HepG2 (cell line): Measurements from ENCODE around the gene POLR3GL. TPM values are rescaled to one million over a fixed set of nuclear protein-coding genes. Genes with fewer than 3 reads are reported as not detected.

Experiments
- ATAC-seq: fragments of 200-7000 bp; cut with Tn5 transposase; 3 replicates; pipeline ENCODE4 v1.9.1; 2020; ENCODE audit warnings: mild to moderate bottlenecking, moderate library complexity
- BruUV-seq: library from RNA; stranded (reverse); fragments of 400-500 nt; replicated peaks from 2 replicates; lab custom pipeline; 2021; lab: Mats Ljungman, UMichigan
- CTCF ChIA-PET: fragments of 300-600 bp; formaldehyde crosslinking; extraction: SDS; loops from one replicate; lab custom pipeline; 2021; ENCODE audit warnings: low total read pairs, inconsistent platforms, low intra/inter-chr PET ratio; lab: Yijun Ruan, JAX
- POLR2A ChIA-PET: fragments of 350-600 bp; sonication (Branson Sonifier 250); formaldehyde crosslinking; loops from one replicate; lab custom pipeline; 2020; ENCODE audit warnings: antibody characterized with exemption, inconsistent platforms; lab: Yijun Ruan, JAX
- DNase-seq: peaks from one replicate; pipeline ENCODE4 v3.0.0-alpha.2; 2015; ENCODE audit warnings: low spot score
- FAIRE-seq: peaks from 3 replicates; lab custom pipeline; 2011; peaks lifted over from hg19 to GRCh38; lab: Jason Lieb, UNC
- H2AFZ ChIP-seq: one replicate; pipeline ENCODE4 v1.6.1; 2011; ENCODE audit warnings: low read length, inconsistent platforms
- H3K27ac ChIP-seq: fragments of 300-600 bp; 3 replicates; pipeline ENCODE4 v1.8.0; 2011; ENCODE audit warnings: mixed run types, mild to moderate bottlenecking, mixed read lengths, low read length, inconsistent platforms; ENCODE audit not compliant: insufficient read depth; ENCODE audit errors: extremely low read length
- H3K27me3 ChIP-seq, 2 experiments: fragments of 200-600 bp in 1 of 2; 2 replicates in 1 of 2; 3 replicates in 1 of 2; pipeline versions ENCODE4 v1.6.0 to v1.8.0; 2011; ENCODE audit warnings: low read length in 2 of 2, mild to moderate bottlenecking in 2 of 2, moderate library complexity in 2 of 2, inconsistent platforms in 1 of 2; ENCODE audit not compliant: insufficient read depth in 2 of 2, control insufficient read depth in 1 of 2
- H3K36me3 ChIP-seq, 2 experiments: fragments of 200-600 bp in 1 of 2; replicated peaks in 1 of 2; 2 replicates in 1 of 2; 3 replicates in 1 of 2; pipeline versions ENCODE4 v1.5.1 to v1.8.0; 2011; ENCODE audit warnings: low read length in 2 of 2, inconsistent platforms in 1 of 2; ENCODE audit not compliant: insufficient read depth in 2 of 2, control insufficient read depth in 1 of 2
- H3K4me1 ChIP-seq: 2 replicates; pipeline ENCODE4 v1.5.1; 2012; ENCODE audit warnings: low read length, inconsistent platforms; ENCODE audit not compliant: insufficient read depth
- H3K4me2 ChIP-seq: 2 replicates; pipeline ENCODE4 v1.6.0; 2011; ENCODE audit warnings: low read depth, low read length, inconsistent platforms
- H3K4me3 ChIP-seq, 3 experiments: fragments of 200-600 bp in 1 of 3; sonication (generic), shearing (Covaris generic) in 1 of 3; replicated peaks in 1 of 3; 2 replicates each; pipeline ENCODE4 v1.5.1; 2011 to 2016; ENCODE audit warnings: low read length in 3 of 3, inconsistent platforms in 2 of 3, low read depth in 2 of 3, mild to moderate bottlenecking in 2 of 3, control low read depth in 1 of 3, mixed read lengths in 1 of 3; ENCODE audit not compliant: insufficient read depth in 1 of 3
- H3K79me2 ChIP-seq: one replicate; pipeline ENCODE4 v1.6.1; 2011; ENCODE audit warnings: low read length, inconsistent platforms; ENCODE audit not compliant: insufficient read depth
- H3K9ac ChIP-seq: 2 replicates; pipeline ENCODE4 v1.6.0; 2011; ENCODE audit warnings: mild to moderate bottlenecking, low read depth, low read length, inconsistent platforms; ENCODE audit not compliant: insufficient read depth
- H3K9me3 ChIP-seq: 2 replicates; pipeline ENCODE4 v1.5.1; 2012; ENCODE audit warnings: mild to moderate bottlenecking, low read length
- H4K20me1 ChIP-seq: 2 replicates; pipeline ENCODE4 v1.6.0; 2011; ENCODE audit warnings: inconsistent platforms, mild to moderate bottlenecking, low read length, moderate library complexity; ENCODE audit not compliant: insufficient read depth
- FOSL2 ChIP-seq: sonication (generic); formaldehyde crosslinking; IDR thresholded peaks from 2 replicates; pipeline ENCODE4 v1.4.0; 2020; ENCODE audit warnings: missing genetic modification reagents
- ZNF124 ChIP-seq: sonication (generic); formaldehyde crosslinking; IDR thresholded peaks from 2 replicates; pipeline ENCODE4 v1.4.0; 2020; ENCODE audit warnings: missing genetic modification reagents
- ZNF362 ChIP-seq: sonication (generic); formaldehyde crosslinking; IDR thresholded peaks from 2 replicates; pipeline ENCODE4 v1.4.0; 2020; ENCODE audit warnings: missing genetic modification reagents, mild to moderate bottlenecking, borderline replicate concordance
- ZNF543 ChIP-seq: sonication (generic); formaldehyde crosslinking; IDR thresholded peaks from 2 replicates; pipeline ENCODE4 v1.4.0; 2020; ENCODE audit warnings: mild to moderate bottlenecking, missing genetic modification reagents
- WGBS: methylation state at CpG from one replicate; pipeline ENCODE4 v1.1.6; 2017; ENCODE audit warnings: low lambda C conversion rate; 5-methylcytosine and 5-hydroxymethylcytosine counted together
- in situ Hi-C: cut with HindIII; loops from 2 replicates; pipeline ENCODE4 v1.10.0; 2017; ENCODE audit warnings: low pct_unique_long_range_greater_than_20kb; ENCODE audit not compliant: extremely low pct_ligation_motif_present
- intact Hi-C: fragments of 100-400 bp; cut with micrococcal nuclease; formaldehyde crosslinking; loops from one replicate; pipeline ENCODE4 v1.10.0; 2022; ENCODE audit not compliant: unreplicated experiment
- polyA plus RNA-seq, 8 experiments: library from polyadenylated mRNA; depleted of rRNA in 3 of 8; stranded (reverse) in 7 of 8; unstranded in 1 of 8; fragments of >200 nt; fragmentation: Illumina TruSeq in 4 of 8; extraction: Trizol in 4 of 8; gene quantifications; 2 replicates each; pipeline versions ENCODE4 v1.2.1 to v1.2.3, GENCODE V29; 2011 to 2016; ENCODE audit warnings: low read depth in 4 of 8, missing spikeins in 1 of 8, mixed read lengths in 1 of 8; ENCODE audit not compliant: insufficient read depth in 1 of 8
- total RNA-seq, 5 experiments: library from RNA; depleted of rRNA; stranded (reverse); fragments of >200 nt; fragmentation: Illumina TruSeq; extraction: Trizol; gene quantifications; 2 replicates each; pipeline ENCODE4 v1.2.3, GENCODE V29; 2016; ENCODE audit warnings: low read depth in 1 of 5
- TF ChIP-seq, protein P1 (sequence below), 2 experiments: sonication (generic) in 1 of 2; formaldehyde crosslinking in 1 of 2; IDR thresholded peaks; 2 replicates each; pipeline versions ENCODE4 v1.6.1 to v1.9.0; 2014 to 2022; ENCODE audit warnings: antibody characterized with exemption in 1 of 2, borderline replicate concordance in 1 of 2, inconsistent platforms in 1 of 2, low read depth in 1 of 2, missing genetic modification reagents in 1 of 2
- TF ChIP-seq, protein P2 (sequence below): sonication (generic); formaldehyde crosslinking; IDR thresholded peaks from 2 replicates; pipeline ENCODE4 v1.4.0; 2020; ENCODE audit warnings: missing genetic modification reagents

The POLR3GL gene
- total and polyA plus RNA-seq, 2 of the 13 experiments (the other 11 are each of a cell fraction or from before 2014, with no cell fraction given) = 11.5 to 12.4 TPM

DNA sequence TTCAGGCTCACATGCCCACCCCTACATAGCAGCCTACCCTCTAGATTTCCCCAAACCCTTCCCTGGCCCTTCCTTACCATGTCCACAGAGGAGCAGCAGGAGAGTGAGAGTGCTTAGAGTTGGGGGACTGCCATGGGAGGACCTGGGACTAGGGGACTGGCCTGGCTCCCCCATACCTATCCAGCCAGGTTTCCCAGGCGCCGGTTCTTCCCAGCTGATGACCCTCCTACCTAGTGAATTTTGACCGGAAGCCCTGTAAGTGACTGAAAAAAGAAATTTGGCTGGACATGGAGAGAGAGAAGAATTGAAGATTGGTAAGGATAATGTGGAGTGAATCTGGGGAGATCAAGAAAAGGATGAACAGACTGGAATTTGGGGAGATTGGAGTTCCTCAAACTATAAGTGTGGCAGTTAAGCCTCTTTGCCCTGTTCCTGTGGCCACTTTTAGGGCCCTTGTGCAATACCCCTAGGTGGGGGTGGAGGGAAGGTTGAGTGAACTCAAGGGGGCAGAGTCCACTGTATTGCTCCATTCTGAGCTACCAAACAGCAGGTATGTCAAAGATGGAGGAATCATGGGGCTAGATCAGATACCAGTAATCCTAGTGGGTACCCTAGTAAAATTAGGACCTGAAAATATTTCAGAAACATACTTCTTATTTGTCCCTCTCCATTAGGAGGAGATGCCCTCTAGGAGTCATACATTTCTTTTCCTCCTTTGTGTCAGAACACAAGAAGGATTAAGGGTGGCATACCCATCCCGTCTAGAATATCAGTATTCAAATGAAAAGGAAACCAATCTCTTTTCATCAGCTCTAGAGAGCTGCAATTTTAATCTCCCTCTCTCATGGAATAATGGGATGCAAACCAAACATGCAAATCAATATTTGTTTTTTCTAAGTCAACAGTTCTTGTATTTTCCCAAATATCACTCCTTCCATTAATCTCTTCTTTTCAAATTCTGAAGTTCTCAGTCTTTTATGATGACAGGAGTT is 55.9 kb downstream of the POLR3GL start (continued):
- TF ChIP-seq, protein P1, sequence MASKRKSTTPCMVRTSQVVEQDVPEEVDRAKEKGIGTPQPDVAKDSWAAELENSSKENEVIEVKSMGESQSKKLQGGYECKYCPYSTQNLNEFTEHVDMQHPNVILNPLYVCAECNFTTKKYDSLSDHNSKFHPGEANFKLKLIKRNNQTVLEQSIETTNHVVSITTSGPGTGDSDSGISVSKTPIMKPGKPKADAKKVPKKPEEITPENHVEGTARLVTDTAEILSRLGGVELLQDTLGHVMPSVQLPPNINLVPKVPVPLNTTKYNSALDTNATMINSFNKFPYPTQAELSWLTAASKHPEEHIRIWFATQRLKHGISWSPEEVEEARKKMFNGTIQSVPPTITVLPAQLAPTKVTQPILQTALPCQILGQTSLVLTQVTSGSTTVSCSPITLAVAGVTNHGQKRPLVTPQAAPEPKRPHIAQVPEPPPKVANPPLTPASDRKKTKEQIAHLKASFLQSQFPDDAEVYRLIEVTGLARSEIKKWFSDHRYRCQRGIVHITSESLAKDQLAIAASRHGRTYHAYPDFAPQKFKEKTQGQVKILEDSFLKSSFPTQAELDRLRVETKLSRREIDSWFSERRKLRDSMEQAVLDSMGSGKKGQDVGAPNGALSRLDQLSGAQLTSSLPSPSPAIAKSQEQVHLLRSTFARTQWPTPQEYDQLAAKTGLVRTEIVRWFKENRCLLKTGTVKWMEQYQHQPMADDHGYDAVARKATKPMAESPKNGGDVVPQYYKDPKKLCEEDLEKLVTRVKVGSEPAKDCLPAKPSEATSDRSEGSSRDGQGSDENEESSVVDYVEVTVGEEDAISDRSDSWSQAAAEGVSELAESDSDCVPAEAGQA (IDR thresholded peaks at IDR 0.05; ENCODE audit: low read depth) = no peak
- TF ChIP-seq, protein P1 (CRISPR knock-in tag; IDR thresholded peaks at IDR 0.05; ENCODE audit: borderline replicate concordance) = no peak
- TF ChIP-seq ZNF124 (CRISPR knock-in tag) = 0 out of 2 replicates have a peak, but pooled peaks have one; percentile 41
- TF ChIP-seq, all 625 proteins: peak for 82

GRCh38 chr1:146021050-146021445 is 56.6 kb downstream of the POLR3GL start:
- in situ Hi-C loops = no loop called here
- FAIRE-seq (no peak), ATAC-seq (no peak)
- Histone ChIP-seq H3K9me3 (no peaks in the 10 kb centered on the region), H3K27me3 (no peaks in the 10 kb centered on the region), H3K27ac (no peak overlapping the region), H3K9ac (no peak overlapping the region)
- WGBS = 37% methylated on average over 1 of the region's 1 CpG
- POLR2A ChIA-PET = interaction anchor here (1.0 to 2.9 kb wide), 7 partner anchors 12 to 94 kb away, joined by 3 to 15 read pairs (median 6); partner anchors contain the start of genes ANKRD34A, POLR3GL and RBM8A
- no peak for TF ChIP-seq ZNF543 (CRISPR knock-in tag)
- TF ChIP-seq ZNF362 (CRISPR knock-in tag) = no peak
- TF ChIP-seq FOSL2 (CRISPR knock-in tag) = peak; percentile 29; the same call in 1 of the 2 replicates
- TF ChIP-seq, protein P2, sequence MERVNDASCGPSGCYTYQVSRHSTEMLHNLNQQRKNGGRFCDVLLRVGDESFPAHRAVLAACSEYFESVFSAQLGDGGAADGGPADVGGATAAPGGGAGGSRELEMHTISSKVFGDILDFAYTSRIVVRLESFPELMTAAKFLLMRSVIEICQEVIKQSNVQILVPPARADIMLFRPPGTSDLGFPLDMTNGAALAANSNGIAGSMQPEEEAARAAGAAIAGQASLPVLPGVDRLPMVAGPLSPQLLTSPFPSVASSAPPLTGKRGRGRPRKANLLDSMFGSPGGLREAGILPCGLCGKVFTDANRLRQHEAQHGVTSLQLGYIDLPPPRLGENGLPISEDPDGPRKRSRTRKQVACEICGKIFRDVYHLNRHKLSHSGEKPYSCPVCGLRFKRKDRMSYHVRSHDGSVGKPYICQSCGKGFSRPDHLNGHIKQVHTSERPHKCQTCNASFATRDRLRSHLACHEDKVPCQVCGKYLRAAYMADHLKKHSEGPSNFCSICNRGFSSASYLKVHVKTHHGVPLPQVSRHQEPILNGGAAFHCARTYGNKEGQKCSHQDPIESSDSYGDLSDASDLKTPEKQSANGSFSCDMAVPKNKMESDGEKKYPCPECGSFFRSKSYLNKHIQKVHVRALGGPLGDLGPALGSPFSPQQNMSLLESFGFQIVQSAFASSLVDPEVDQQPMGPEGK (CRISPR knock-in tag) = 0 out of 2 replicates have a peak, but pooled peaks have one; percentile 24
- TF ChIP-seq, all 625 proteins: peak for 2
- Histone ChIP-seq H4K20me1 (no peaks in the 10 kb centered on the region), H3K36me3 (no peaks in the 10 kb centered on the region), H3K79me2 (no peaks in the 10 kb centered on the region), H3K4me1 (peaks cover 27% of the 10 kb centered on the region), H3K4me3 (no peak overlapping the region), H3K4me2 (peak overlapping the region; percentile 42; the same call in 1 of the 2 replicates), H2AFZ (no peak overlapping the region)
- intact Hi-C loops = no loop called here
- DNase-seq = no peak
- no TSS peak for BruUV-seq
- CTCF ChIA-PET = no interaction called here
